ENCODE measurements around the gene SLC5A2.

SLC5A2 gene

DNA sequence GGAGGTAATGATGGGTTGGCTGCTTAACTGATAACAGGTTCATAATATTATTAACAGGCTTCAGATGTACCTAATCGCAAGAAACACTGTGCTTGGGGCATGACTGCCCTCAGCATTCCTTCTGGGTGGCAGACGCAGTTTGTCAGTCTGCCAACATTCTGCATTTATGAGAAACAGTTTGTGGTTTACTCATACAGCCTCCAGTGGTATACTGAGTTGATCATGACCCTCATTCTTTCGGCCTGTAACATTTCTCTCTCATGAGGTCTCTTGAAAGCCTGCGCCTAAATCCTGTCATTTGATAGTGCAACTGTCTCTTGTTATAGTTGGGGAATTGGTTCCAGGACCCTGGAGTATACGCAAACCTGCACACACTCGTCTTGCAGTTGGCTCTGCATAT, 30.2 kb downstream of the SLC5A2 start:
- no peak overlapping the region for H4K91ac ChIP-seq (ENCODE audit: low read length)
- H2BK120ac ChIP-seq (ENCODE audit: low read depth, low read length) = no peak overlapping the region
- H3K4ac ChIP-seq (ENCODE audit: low read depth in 1 of 2, low read length in 2 of 2) = no peak overlapping the region
- no peak overlapping the region for H3K4me2 ChIP-seq (ENCODE audit: low read length, poor library complexity, severe bottlenecking)
- no peaks in the 10 kb centered on the region for H3K36me3 ChIP-seq (ENCODE audit: control insufficient read depth in 1 of 2, insufficient read depth in 2 of 2, low read depth in 1 of 2, low read length in 2 of 2)
- no peaks in the 10 kb centered on the region for H3K27me3 ChIP-seq (ENCODE audit: control insufficient read depth in 1 of 2, insufficient read depth in 1 of 2, low read length in 2 of 2)
- H3K23ac ChIP-seq (ENCODE audit: low read length in 2 of 2) = no peak overlapping the region
- H3K9ac ChIP-seq (ENCODE audit: low read length) = no peak overlapping the region
- no peak overlapping the region for H2AK5ac ChIP-seq (ENCODE audit: low read length, severe bottlenecking)
- H2BK12ac ChIP-seq (ENCODE audit: low read length in 2 of 2) = no peak overlapping the region
- H3K4me3 ChIP-seq (ENCODE audit: insufficient read depth in 1 of 2, low read depth in 1 of 2, low read length in 2 of 2) = no peak overlapping the region
- H3K9me3 ChIP-seq (ENCODE audit: control insufficient read depth, low read length) = peaks cover 5% of the 10 kb centered on the region
- H3K14ac ChIP-seq (ENCODE audit: low read length in 2 of 2) = no peak overlapping the region
- H4K8ac ChIP-seq (ENCODE audit: low read length) = no peak overlapping the region
- no peak overlapping the region for H3K18ac ChIP-seq (ENCODE audit: low read depth in 1 of 2, low read length in 2 of 2)
- peaks cover 1% of the 10 kb centered on the region for H3K4me1 ChIP-seq (ENCODE audit: control insufficient read depth, insufficient read depth, low read depth, low read length)
- H2BK5ac ChIP-seq (ENCODE audit: low read depth, low read length, poor library complexity, severe bottlenecking) = no peak overlapping the region
- H3K79me1 ChIP-seq (replicated peaks; ENCODE audit: low read length, poor library complexity, severe bottlenecking) = no peaks in the 10 kb centered on the region
- H2AFZ ChIP-seq (ENCODE audit: low read depth, low read length) = no peak overlapping the region
- peak; percentile 3 for DNase-seq
- no peak overlapping the region for H3K27ac ChIP-seq (ENCODE audit: low read length, poor library complexity, severe bottlenecking)
- H2BK15ac ChIP-seq (ENCODE audit: low read depth, poor library complexity, severe bottlenecking) = no peak overlapping the region
- 88% methylated on average over 6 of the region's 6 CpGs for WGBS

DNA sequence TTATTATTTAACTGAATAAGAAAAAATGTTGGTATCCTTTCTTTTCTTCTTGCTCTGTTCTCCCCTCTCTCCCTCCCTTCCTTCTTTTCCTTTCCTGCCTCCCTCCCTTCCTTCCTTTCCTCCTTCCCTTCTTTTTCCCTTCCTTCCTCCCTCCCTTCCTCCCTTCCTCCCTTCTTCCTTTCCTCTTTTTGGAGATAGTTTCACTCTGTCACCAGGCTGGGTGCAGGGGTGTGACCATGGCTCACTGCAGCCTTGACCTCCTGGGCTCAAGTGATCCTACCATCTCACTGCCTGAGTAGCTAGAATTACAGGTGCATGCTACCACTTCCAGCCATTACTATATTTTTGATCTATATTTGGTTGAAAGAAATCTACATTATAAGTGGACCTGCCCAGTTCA, 31.0 kb downstream of the SLC5A2 start:
- peaks cover 1% of the 10 kb centered on the region for H3K4me1 ChIP-seq (ENCODE audit: control insufficient read depth, insufficient read depth, low read depth, low read length)
- no peak overlapping the region for H4K8ac ChIP-seq (ENCODE audit: low read length)
- no peak overlapping the region for H3K4ac ChIP-seq (ENCODE audit: low read depth in 1 of 2, low read length in 2 of 2)
- no peak overlapping the region for H3K14ac ChIP-seq (ENCODE audit: low read length in 2 of 2)
- H2BK15ac ChIP-seq (ENCODE audit: low read depth, poor library complexity, severe bottlenecking) = no peak overlapping the region
- no peak overlapping the region for H2AK5ac ChIP-seq (ENCODE audit: low read length, severe bottlenecking)
- no peak overlapping the region for H4K91ac ChIP-seq (ENCODE audit: low read length)
- no peak for DNase-seq
- H3K79me1 ChIP-seq (replicated peaks; ENCODE audit: low read length, poor library complexity, severe bottlenecking) = no peaks in the 10 kb centered on the region
- H3K4me2 ChIP-seq (ENCODE audit: low read length, poor library complexity, severe bottlenecking) = no peak overlapping the region
- H2BK120ac ChIP-seq (ENCODE audit: low read depth, low read length) = no peak overlapping the region
- no peak overlapping the region for H3K27ac ChIP-seq (ENCODE audit: low read length, poor library complexity, severe bottlenecking)
- H2AFZ ChIP-seq (ENCODE audit: low read depth, low read length) = no peak overlapping the region
- H3K9ac ChIP-seq (ENCODE audit: low read length) = no peak overlapping the region
- H2BK5ac ChIP-seq (ENCODE audit: low read depth, low read length, poor library complexity, severe bottlenecking) = no peak overlapping the region
- no peak overlapping the region for H2BK12ac ChIP-seq (ENCODE audit: low read length in 2 of 2)
- no peaks in the 10 kb centered on the region for H3K27me3 ChIP-seq (ENCODE audit: control insufficient read depth in 1 of 2, insufficient read depth in 1 of 2, low read length in 2 of 2)
- H3K9me3 ChIP-seq (ENCODE audit: control insufficient read depth, low read length) = peaks cover 5% of the 10 kb centered on the region
- H3K4me3 ChIP-seq (ENCODE audit: insufficient read depth in 1 of 2, low read depth in 1 of 2, low read length in 2 of 2) = no peak overlapping the region
- no peak overlapping the region for H3K18ac ChIP-seq (ENCODE audit: low read depth in 1 of 2, low read length in 2 of 2)
- H3K36me3 ChIP-seq (ENCODE audit: control insufficient read depth in 1 of 2, insufficient read depth in 2 of 2, low read depth in 1 of 2, low read length in 2 of 2) = no peaks in the 10 kb centered on the region
- no peak overlapping the region for H3K23ac ChIP-seq (ENCODE audit: low read length in 2 of 2)

DNA sequence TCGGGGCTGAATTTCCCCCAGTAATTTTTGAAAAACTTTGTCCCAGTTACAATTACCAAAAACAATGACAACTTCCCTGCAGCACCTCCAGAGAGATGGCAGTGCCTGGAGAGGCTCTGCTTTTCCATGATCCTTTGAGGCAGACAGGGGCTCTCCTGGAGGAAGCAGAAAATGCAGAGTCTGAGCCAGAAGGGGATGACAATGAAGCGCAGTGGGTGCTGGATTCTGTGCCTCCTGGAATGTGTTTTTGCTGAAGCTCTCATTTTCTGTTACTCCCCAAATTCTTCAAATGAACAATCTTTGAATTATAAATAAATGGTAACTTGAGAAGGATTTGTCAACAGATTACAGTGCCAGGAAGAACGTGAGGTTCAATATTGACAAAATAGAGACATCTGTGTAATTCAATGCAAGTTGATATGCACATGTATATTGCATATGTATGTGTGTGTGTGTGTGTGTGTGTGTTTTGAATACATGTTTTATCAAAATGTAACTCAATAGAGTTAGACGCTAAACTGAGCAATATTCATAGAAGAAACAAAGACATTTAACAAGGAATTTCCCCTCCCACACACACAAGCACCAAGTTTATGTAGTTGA, 35.0 kb downstream of the SLC5A2 start:
- H3K36me3 ChIP-seq (ENCODE audit: control insufficient read depth in 1 of 2, insufficient read depth in 2 of 2, low read depth in 1 of 2, low read length in 2 of 2) = no peaks in the 10 kb centered on the region
- 83% methylated on average over 3 of the region's 4 CpGs for WGBS

DNA sequence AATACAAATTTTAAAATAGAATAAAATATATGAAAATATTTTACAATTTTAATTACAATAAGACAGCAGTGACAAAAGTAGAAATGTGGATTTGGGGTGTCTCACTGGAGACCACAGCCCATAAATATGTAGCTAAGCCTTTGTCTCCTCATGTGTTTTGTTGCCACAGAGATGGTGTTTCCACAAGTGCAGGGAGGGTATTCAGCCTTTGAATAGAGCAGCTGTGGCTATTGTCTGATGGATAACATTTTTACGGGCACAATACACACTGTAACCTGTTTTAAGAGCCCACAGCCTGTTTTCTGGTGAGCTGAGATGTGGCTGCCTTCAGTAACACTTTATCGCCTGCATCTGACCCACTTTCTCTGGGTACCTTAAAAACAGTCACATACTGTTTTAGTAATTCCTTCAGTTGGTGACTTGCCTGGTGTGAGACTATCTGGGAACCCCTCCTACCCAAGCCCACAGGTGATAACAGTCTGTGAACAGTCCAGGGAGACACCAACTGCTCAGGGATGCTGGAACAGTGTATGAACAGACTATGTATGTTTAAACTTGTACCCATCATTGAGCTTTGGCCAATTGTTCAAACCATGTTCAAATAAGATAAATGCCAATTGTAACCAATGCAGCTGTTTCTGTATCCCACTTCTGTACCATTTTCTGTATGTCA, 37.0 kb downstream of the SLC5A2 start:
- Histone ChIP-seq H2BK5ac (ENCODE audit: low read depth, low read length, poor library complexity, severe bottlenecking) (no peak overlapping the region), H2BK12ac (ENCODE audit: low read length in 2 of 2) (no peak overlapping the region), H2BK15ac (ENCODE audit: low read depth, poor library complexity, severe bottlenecking) (no peak overlapping the region), H3K9ac (ENCODE audit: low read length) (no peak overlapping the region), H3K79me1 (replicated peaks; ENCODE audit: low read length, poor library complexity, severe bottlenecking) (no peaks in the 10 kb centered on the region), H3K23ac (ENCODE audit: low read length in 2 of 2) (no peak overlapping the region), H3K4me1 (ENCODE audit: control insufficient read depth, insufficient read depth, low read depth, low read length) (no peaks in the 10 kb centered on the region), H3K18ac (ENCODE audit: low read depth in 1 of 2, low read length in 2 of 2) (no peak overlapping the region), H3K27ac (ENCODE audit: low read length, poor library complexity, severe bottlenecking) (no peak overlapping the region), H3K36me3 (ENCODE audit: control insufficient read depth in 1 of 2, insufficient read depth in 2 of 2, low read depth in 1 of 2, low read length in 2 of 2) (no peaks in the 10 kb centered on the region), H2BK120ac (ENCODE audit: low read depth, low read length) (no peak overlapping the region), H3K14ac (ENCODE audit: low read length in 2 of 2) (no peak overlapping the region), H4K8ac (ENCODE audit: low read length) (no peak overlapping the region), H4K91ac (ENCODE audit: low read length) (no peak overlapping the region), H3K4ac (ENCODE audit: low read depth in 1 of 2, low read length in 2 of 2) (no peak overlapping the region), H3K4me2 (ENCODE audit: low read length, poor library complexity, severe bottlenecking) (no peak overlapping the region), H3K4me3 (ENCODE audit: insufficient read depth in 1 of 2, low read depth in 1 of 2, low read length in 2 of 2) (no peak overlapping the region), H2AFZ (ENCODE audit: low read depth, low read length) (no peak overlapping the region), H2AK5ac (ENCODE audit: low read length, severe bottlenecking) (no peak overlapping the region), H3K27me3 (ENCODE audit: control insufficient read depth in 1 of 2, insufficient read depth in 1 of 2, low read length in 2 of 2) (peaks cover 0 to 2% of the 10 kb centered on the region in 2 experiments), H3K9me3 (ENCODE audit: control insufficient read depth, low read length) (no peaks in the 10 kb centered on the region)
- DNase-seq = no peak
- 83% methylated on average over 2 of the region's 2 CpGs for WGBS

More for the DNA sequence above, 35.0 kb downstream of the SLC5A2 start:
- H2BK5ac ChIP-seq (ENCODE audit: low read depth, low read length, poor library complexity, severe bottlenecking) = no peak overlapping the region
- DNase-seq = no peak
- H3K9ac ChIP-seq (ENCODE audit: low read length) = no peak overlapping the region
- H3K27ac ChIP-seq (ENCODE audit: low read length, poor library complexity, severe bottlenecking) = no peak overlapping the region
- no peak overlapping the region for H2AFZ ChIP-seq (ENCODE audit: low read depth, low read length)
- no peak overlapping the region for H3K4me3 ChIP-seq (ENCODE audit: insufficient read depth in 1 of 2, low read depth in 1 of 2, low read length in 2 of 2)
- no peaks in the 10 kb centered on the region for H3K27me3 ChIP-seq (ENCODE audit: control insufficient read depth in 1 of 2, insufficient read depth in 1 of 2, low read length in 2 of 2)
- no peak overlapping the region for H4K8ac ChIP-seq (ENCODE audit: low read length)
- no peak overlapping the region for H3K23ac ChIP-seq (ENCODE audit: low read length in 2 of 2)
- H3K14ac ChIP-seq (ENCODE audit: low read length in 2 of 2) = no peak overlapping the region
- no peak overlapping the region for H2BK120ac ChIP-seq (ENCODE audit: low read depth, low read length)
- H2BK15ac ChIP-seq (ENCODE audit: low read depth, poor library complexity, severe bottlenecking) = no peak overlapping the region
- no peak overlapping the region for H2AK5ac ChIP-seq (ENCODE audit: low read length, severe bottlenecking)
- H3K18ac ChIP-seq (ENCODE audit: low read depth in 1 of 2, low read length in 2 of 2) = no peak overlapping the region
- H2BK12ac ChIP-seq (ENCODE audit: low read length in 2 of 2) = no peak overlapping the region
- no peaks in the 10 kb centered on the region for H3K4me1 ChIP-seq (ENCODE audit: control insufficient read depth, insufficient read depth, low read depth, low read length)
- no peak overlapping the region for H3K4me2 ChIP-seq (ENCODE audit: low read length, poor library complexity, severe bottlenecking)
- H4K91ac ChIP-seq (ENCODE audit: low read length) = no peak overlapping the region
- no peaks in the 10 kb centered on the region for H3K79me1 ChIP-seq (replicated peaks; ENCODE audit: low read length, poor library complexity, severe bottlenecking)
- no peak overlapping the region for H3K4ac ChIP-seq (ENCODE audit: low read depth in 1 of 2, low read length in 2 of 2)
- peaks cover under 1% of the 10 kb centered on the region for H3K9me3 ChIP-seq (ENCODE audit: control insufficient read depth, low read length)
